Endodermal cell (in vitro differentiated cells): Measurements from ENCODE around the gene PREP. TPM values are rescaled to one million over a fixed set of nuclear protein-coding genes. Genes with fewer than 3 reads are reported as not detected.

Source experiments
- DNase-seq: peaks from one replicate; pipeline ENCODE4 v3.0.0-alpha.2; 2017
- H3K27ac ChIP-seq: 2 replicates; pipeline ENCODE4 v1.5.1; 2013; ENCODE audit warnings: mild to moderate bottlenecking, low read depth, low read length, moderate library complexity
- H3K27me3 ChIP-seq: 2 replicates; pipeline ENCODE4 v1.6.1; 2013; ENCODE audit warnings: mild to moderate bottlenecking, low read length, moderate library complexity; ENCODE audit not compliant: insufficient read depth, control insufficient read depth, poor library complexity, severe bottlenecking
- H3K36me3 ChIP-seq: 2 replicates; pipeline ENCODE4 v1.7.0; 2013; ENCODE audit warnings: mild to moderate bottlenecking, low read length, moderate library complexity; ENCODE audit not compliant: control insufficient read depth, insufficient read depth
- H3K4me1 ChIP-seq: one replicate; pipeline ENCODE4 v1.7.0; 2013; ENCODE audit warnings: low read length; ENCODE audit not compliant: control insufficient read depth, insufficient read depth
- H3K4me3 ChIP-seq: 2 replicates; pipeline ENCODE4 v1.5.1; 2013; ENCODE audit warnings: mild to moderate bottlenecking, low read length, moderate library complexity
- H3K9ac ChIP-seq: 2 replicates; pipeline ENCODE4 v1.6.1; 2013; ENCODE audit warnings: mild to moderate bottlenecking, low read length, moderate library complexity; ENCODE audit not compliant: poor library complexity, severe bottlenecking; ENCODE audit errors: extremely low read depth
- H3K9me3 ChIP-seq: 2 replicates; pipeline ENCODE4 v1.6.1; 2013; ENCODE audit warnings: mild to moderate bottlenecking, low read length, moderate library complexity; ENCODE audit not compliant: control insufficient read depth
- H3K27ac Mint-ChIP-seq: 2 replicates; pipeline ENCODE4 v1.8.0; 2020; ENCODE audit warnings: mixed read lengths
- H3K27me3 Mint-ChIP-seq: 2 replicates; pipeline ENCODE4 v1.8.0; 2021; ENCODE audit warnings: mild to moderate bottlenecking, mixed read lengths; ENCODE audit not compliant: insufficient read depth
- H3K36me3 Mint-ChIP-seq: 2 replicates; pipeline ENCODE4 v1.8.0; 2020; ENCODE audit warnings: low read depth, mixed read lengths
- H3K4me1 Mint-ChIP-seq: 2 replicates; pipeline ENCODE4 v1.8.0; 2020; ENCODE audit warnings: mixed read lengths
- H3K4me3 Mint-ChIP-seq: 2 replicates; pipeline ENCODE4 v1.8.0; 2020; ENCODE audit warnings: mild to moderate bottlenecking, moderate library complexity, mixed read lengths
- H3K9me3 Mint-ChIP-seq: 2 replicates; pipeline ENCODE4 v1.8.0; 2020; ENCODE audit warnings: mild to moderate bottlenecking, mixed read lengths
- WGBS, 2 experiments: methylation state at CpG; one replicate each; pipeline versions ENCODE4 v1.1.5 to v1.1.7; 2013; ENCODE audit warnings: missing lambda C conversion rate in 2 of 2, mixed read lengths in 1 of 2; ENCODE audit not compliant: insufficient coverage in 1 of 2, insufficient read length in 1 of 2; 5-methylcytosine and 5-hydroxymethylcytosine counted together
- total RNA-seq, 2 donors: library from RNA; stranded (reverse); fragmentation: NEBNext Ultra II Directional in 1 of 2; extraction: Animal tissue kit (Norgen Biotek cat#: 25700) in 1 of 2; gene quantifications; 2 replicates in 1 of 2; 3 replicates in 1 of 2; pipeline ENCODE4 v1.2.1, GENCODE V29; 2021
- TF ChIP-seq, protein P1 (sequence below): fragments of 200-600 bp; sonication (generic); conservative IDR thresholded peaks from 2 replicates; pipeline ENCODE4 v1.5.0; 2021; ENCODE audit warnings: antibody characterized with exemption, mild to moderate bottlenecking

PREP gene
- total RNA-seq, 2 donors from 2014 or later: 42.9 to 52.2 TPM

DNA sequence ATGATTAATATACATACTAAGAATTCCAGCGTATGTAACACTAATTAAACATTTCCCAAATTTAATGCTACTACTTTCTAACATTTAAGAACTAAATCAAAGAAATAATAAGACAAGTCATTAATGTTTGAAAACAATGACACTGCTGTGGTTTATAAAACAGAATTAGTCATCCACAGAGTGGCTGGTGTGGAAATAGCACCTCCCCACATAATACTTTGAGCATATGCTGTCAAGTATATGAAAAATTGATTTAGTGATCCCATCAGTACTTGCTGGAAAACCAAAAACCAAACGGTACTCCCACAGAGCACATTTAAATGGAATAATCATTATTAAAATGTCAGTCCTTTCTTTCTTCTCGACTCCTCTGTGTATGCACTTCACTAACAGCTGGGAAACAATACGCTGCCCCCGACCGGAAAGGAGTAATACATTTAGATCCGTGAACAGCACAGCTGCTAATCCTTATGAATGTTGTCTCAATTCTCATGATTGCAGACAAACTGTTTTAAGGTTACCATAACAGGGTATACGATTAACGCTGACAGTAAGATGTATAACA is 78.4 kb downstream of the PREP start:
- no peaks in the 10 kb centered on the region for H3K4me1 Mint-ChIP-seq
- no peaks in the 10 kb centered on the region for H3K27me3 Mint-ChIP-seq
- peaks cover 24% of the 10 kb centered on the region for H3K36me3 Mint-ChIP-seq
- Histone ChIP-seq H3K27ac (no peak overlapping the region), H3K4me3 (no peak overlapping the region), H3K4me1 (no peaks in the 10 kb centered on the region), H3K9me3 (no peaks in the 10 kb centered on the region), H3K36me3 (peaks cover 39% of the 10 kb centered on the region), H3K9ac (no peak overlapping the region), H3K27me3 (no peaks in the 10 kb centered on the region)
- no peak for DNase-seq
- H3K27ac Mint-ChIP-seq: no peak overlapping the region
- TF ChIP-seq, protein P1, sequence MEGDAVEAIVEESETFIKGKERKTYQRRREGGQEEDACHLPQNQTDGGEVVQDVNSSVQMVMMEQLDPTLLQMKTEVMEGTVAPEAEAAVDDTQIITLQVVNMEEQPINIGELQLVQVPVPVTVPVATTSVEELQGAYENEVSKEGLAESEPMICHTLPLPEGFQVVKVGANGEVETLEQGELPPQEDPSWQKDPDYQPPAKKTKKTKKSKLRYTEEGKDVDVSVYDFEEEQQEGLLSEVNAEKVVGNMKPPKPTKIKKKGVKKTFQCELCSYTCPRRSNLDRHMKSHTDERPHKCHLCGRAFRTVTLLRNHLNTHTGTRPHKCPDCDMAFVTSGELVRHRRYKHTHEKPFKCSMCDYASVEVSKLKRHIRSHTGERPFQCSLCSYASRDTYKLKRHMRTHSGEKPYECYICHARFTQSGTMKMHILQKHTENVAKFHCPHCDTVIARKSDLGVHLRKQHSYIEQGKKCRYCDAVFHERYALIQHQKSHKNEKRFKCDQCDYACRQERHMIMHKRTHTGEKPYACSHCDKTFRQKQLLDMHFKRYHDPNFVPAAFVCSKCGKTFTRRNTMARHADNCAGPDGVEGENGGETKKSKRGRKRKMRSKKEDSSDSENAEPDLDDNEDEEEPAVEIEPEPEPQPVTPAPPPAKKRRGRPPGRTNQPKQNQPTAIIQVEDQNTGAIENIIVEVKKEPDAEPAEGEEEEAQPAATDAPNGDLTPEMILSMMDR: no peak
- WGBS, 2 experiments: 74 to 95% methylated on average over 2 to 9 of the region's 9 CpGs
- H3K4me3 Mint-ChIP-seq: no peak overlapping the region
- no peaks in the 10 kb centered on the region for H3K9me3 Mint-ChIP-seq

DNA sequence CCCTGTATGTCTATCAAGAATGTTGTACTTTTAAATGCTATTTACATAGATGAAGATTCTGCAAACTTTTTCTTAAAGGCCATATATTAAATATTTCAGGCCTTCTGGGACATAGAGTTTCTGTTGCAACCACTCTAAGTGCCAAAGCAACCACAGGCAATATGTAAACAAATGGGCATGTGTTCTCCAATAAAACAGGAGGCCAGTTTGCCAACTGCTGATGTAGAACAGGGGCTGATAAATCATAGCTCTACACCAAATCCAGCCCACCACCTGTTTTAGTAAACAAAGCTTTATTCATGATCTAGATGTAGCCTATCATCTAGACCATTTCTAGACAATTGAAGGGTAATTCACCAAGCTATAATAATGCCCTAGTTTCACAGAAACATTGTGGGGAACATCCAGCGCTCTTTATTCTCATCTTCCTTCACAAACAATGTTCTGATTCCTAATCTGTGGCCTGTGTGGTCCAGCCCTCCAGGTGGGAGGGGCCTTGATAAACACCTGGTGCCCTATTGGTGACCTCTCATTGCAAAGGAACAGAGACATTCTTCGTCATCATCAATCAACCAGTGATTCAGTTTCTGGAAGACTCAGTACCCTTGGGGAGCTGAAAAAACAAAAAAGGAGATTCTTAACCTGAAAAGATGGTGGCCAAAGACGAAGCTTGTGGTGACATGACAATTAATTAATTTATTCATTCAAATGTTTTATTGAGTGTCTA is 80.2 kb downstream of the PREP start:
- Histone ChIP-seq H3K9me3 (no peaks in the 10 kb centered on the region), H3K36me3 (peaks cover 32% of the 10 kb centered on the region), H3K27me3 (no peaks in the 10 kb centered on the region), H3K27ac (no peak overlapping the region), H3K9ac (no peak overlapping the region), H3K4me1 (no peaks in the 10 kb centered on the region), H3K4me3 (no peak overlapping the region)
- TF ChIP-seq, protein P1: no peak
- no peak overlapping the region for H3K4me3 Mint-ChIP-seq
- no peak for DNase-seq
- WGBS, 2 experiments: 98 to 100% methylated on average over 2 to 3 of the region's 3 CpGs
- no peaks in the 10 kb centered on the region for H3K27me3 Mint-ChIP-seq
- no peaks in the 10 kb centered on the region for H3K4me1 Mint-ChIP-seq
- peaks cover 16% of the 10 kb centered on the region for H3K36me3 Mint-ChIP-seq
- H3K9me3 Mint-ChIP-seq: no peaks in the 10 kb centered on the region
- no peak overlapping the region for H3K27ac Mint-ChIP-seq

DNA sequence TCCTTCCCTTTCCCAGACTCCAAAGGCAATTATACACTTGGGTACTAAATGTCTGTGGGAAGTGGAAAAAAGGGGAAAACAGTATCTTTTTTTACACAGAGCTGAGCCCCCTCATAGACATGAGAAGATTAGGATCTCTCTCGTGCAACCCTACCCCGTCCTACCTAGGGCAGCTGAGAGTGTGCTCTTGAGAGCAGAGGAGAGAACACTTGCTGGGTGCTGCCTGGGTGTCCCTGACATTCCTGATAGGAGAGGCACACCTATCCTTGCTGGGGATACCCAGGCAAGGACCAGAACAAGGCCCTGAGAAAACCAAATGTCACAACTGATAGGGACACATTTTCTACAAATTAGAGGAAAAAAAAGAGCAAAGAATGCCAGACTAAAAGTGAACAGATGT is 81.2 kb downstream of the PREP start:
- H3K27ac ChIP-seq: no peak overlapping the region
- Mint-ChIP-seq H3K9me3 (no peaks in the 10 kb centered on the region), H3K4me3 (no peak overlapping the region), H3K27me3 (no peaks in the 10 kb centered on the region), H3K36me3 (peaks cover 14% of the 10 kb centered on the region), H3K4me1 (no peaks in the 10 kb centered on the region), H3K27ac (no peak overlapping the region)
- H3K27me3 ChIP-seq: no peaks in the 10 kb centered on the region
- WGBS, 2 experiments: 86 to 98% methylated on average over 2 of the region's 2 CpGs
- H3K9me3 ChIP-seq: no peaks in the 10 kb centered on the region
- TF ChIP-seq, protein P1: no peak
- no peak overlapping the region for H3K4me3 ChIP-seq
- H3K36me3 ChIP-seq: peaks cover 29% of the 10 kb centered on the region
- H3K9ac ChIP-seq: no peak overlapping the region
- DNase-seq: no peak
- no peaks in the 10 kb centered on the region for H3K4me1 ChIP-seq
